Glutamatergic neuron (in vitro differentiated cells): ENCODE measurements around the gene ANO6. TPM values are rescaled to one million over a fixed set of nuclear protein-coding genes. Genes with fewer than 3 reads are reported as not detected.

Experiments used
- DNase-seq: peaks from one replicate; pipeline ENCODE4 v3.0.0; 2022
- H3K27ac Mint-ChIP-seq: one replicate; pipeline ENCODE4 v1.8.0; 2020; ENCODE audit warnings: mild to moderate bottlenecking, mixed read lengths, inconsistent platforms; ENCODE audit not compliant: unreplicated experiment
- H3K27me3 Mint-ChIP-seq: one replicate; pipeline ENCODE4 v1.8.0; 2020; ENCODE audit warnings: mild to moderate bottlenecking, moderate library complexity, mixed read lengths, inconsistent platforms; ENCODE audit not compliant: unreplicated experiment
- H3K36me3 Mint-ChIP-seq: one replicate; pipeline ENCODE4 v1.8.0; 2020; ENCODE audit warnings: mild to moderate bottlenecking, mixed read lengths, inconsistent platforms; ENCODE audit not compliant: unreplicated experiment
- H3K4me1 Mint-ChIP-seq: one replicate; pipeline ENCODE4 v1.8.0; 2020; ENCODE audit warnings: mild to moderate bottlenecking, low read depth, mixed read lengths, inconsistent platforms; ENCODE audit not compliant: unreplicated experiment
- H3K4me3 Mint-ChIP-seq: one replicate; pipeline ENCODE4 v1.8.0; 2020; ENCODE audit warnings: mild to moderate bottlenecking, mixed read lengths, inconsistent platforms; ENCODE audit not compliant: unreplicated experiment
- H3K9me3 Mint-ChIP-seq: one replicate; pipeline ENCODE4 v1.8.0; 2020; ENCODE audit warnings: mild to moderate bottlenecking, moderate library complexity, mixed read lengths, inconsistent platforms; ENCODE audit not compliant: unreplicated experiment
- total RNA-seq: library from RNA; stranded (reverse); fragmentation: NEBNext Ultra II Directional; extraction: Animal tissue kit (Norgen Biotek cat#: 25700); gene quantifications from one replicate; pipeline ENCODE4 v1.2.1, GENCODE V29; 2021; ENCODE audit not compliant: unreplicated experiment
- TF ChIP-seq, protein P1 (sequence below): fragments of 200-600 bp; sonication (generic); IDR thresholded peaks from one replicate; pipeline ENCODE4 v1.5.0; 2021; ENCODE audit not compliant: partially characterized antibody, unreplicated experiment

The ANO6 gene
- total RNA-seq, 1 donor from 2014 or later = 35.9 TPM

GRCh38 chr12:45189766-45190403, 26.0 kb upstream of the ANO6 start:
- Mint-ChIP-seq H3K27ac (no peak overlapping the region), H3K36me3 (no peaks in the 10 kb centered on the region), H3K27me3 (no peaks in the 10 kb centered on the region), H3K4me1 (no peaks in the 10 kb centered on the region), H3K9me3 (peaks cover 1% of the 10 kb centered on the region), H3K4me3 (no peak overlapping the region)
- TF ChIP-seq, protein P1, sequence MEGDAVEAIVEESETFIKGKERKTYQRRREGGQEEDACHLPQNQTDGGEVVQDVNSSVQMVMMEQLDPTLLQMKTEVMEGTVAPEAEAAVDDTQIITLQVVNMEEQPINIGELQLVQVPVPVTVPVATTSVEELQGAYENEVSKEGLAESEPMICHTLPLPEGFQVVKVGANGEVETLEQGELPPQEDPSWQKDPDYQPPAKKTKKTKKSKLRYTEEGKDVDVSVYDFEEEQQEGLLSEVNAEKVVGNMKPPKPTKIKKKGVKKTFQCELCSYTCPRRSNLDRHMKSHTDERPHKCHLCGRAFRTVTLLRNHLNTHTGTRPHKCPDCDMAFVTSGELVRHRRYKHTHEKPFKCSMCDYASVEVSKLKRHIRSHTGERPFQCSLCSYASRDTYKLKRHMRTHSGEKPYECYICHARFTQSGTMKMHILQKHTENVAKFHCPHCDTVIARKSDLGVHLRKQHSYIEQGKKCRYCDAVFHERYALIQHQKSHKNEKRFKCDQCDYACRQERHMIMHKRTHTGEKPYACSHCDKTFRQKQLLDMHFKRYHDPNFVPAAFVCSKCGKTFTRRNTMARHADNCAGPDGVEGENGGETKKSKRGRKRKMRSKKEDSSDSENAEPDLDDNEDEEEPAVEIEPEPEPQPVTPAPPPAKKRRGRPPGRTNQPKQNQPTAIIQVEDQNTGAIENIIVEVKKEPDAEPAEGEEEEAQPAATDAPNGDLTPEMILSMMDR = no peak
- no peak for DNase-seq

- no peak overlapping the region for H3K4me3 Mint-ChIP-seq
- TF ChIP-seq, protein P1 = no peak
- H3K4me1 Mint-ChIP-seq = no peaks in the 10 kb centered on the region
- peaks cover 1% of the 10 kb centered on the region for H3K9me3 Mint-ChIP-seq
- DNase-seq = no peak
- no peak overlapping the region for H3K27ac Mint-ChIP-seq
- H3K27me3 Mint-ChIP-seq = no peaks in the 10 kb centered on the region
- no peaks in the 10 kb centered on the region for H3K36me3 Mint-ChIP-seq
These were observed 24.7 kb upstream of the ANO6 start for GRCh38 chr12:45191239-45191638.

GRCh38 chr12:45192707-45193106, 23.2 kb upstream of the ANO6 start:
- H3K4me1 Mint-ChIP-seq = no peaks in the 10 kb centered on the region
- no peak overlapping the region for H3K27ac Mint-ChIP-seq
- TF ChIP-seq, protein P1 = no peak
- H3K27me3 Mint-ChIP-seq = no peaks in the 10 kb centered on the region
- no peaks in the 10 kb centered on the region for H3K36me3 Mint-ChIP-seq
- H3K4me3 Mint-ChIP-seq = no peak overlapping the region
- no peaks in the 10 kb centered on the region for H3K9me3 Mint-ChIP-seq
- DNase-seq = no peak

DNA sequence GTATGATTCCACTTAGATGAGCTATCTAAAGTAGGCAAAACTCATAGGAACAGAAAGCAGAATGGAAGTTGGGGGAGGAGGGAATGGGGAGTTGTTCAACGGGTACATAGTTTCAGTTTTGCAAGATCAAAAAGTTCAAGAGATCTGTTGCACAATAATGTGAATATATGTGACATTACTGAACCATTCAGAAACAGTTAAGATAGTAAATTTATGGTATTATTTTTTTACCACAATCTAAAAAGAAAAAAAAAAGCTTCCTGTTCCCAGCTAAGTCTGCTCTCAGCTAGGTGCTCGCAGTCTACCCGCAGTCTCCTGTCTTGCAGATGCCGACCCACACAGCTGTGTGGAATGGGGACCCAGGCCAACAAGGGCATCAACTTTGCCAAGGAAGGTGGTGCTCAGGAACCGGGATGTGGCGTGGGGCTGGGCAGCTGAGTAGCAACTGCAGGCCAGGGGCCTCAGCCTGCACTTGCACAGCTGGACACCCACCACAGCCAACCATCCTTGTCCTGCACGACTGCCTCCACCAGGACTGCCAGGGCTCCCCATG, 15.3 kb upstream of the ANO6 start:
- H3K36me3 Mint-ChIP-seq = no peaks in the 10 kb centered on the region
- peaks cover 2% of the 10 kb centered on the region for H3K27me3 Mint-ChIP-seq
- no peaks in the 10 kb centered on the region for H3K9me3 Mint-ChIP-seq
- H3K4me1 Mint-ChIP-seq = no peaks in the 10 kb centered on the region
- H3K4me3 Mint-ChIP-seq = no peak overlapping the region
- H3K27ac Mint-ChIP-seq = no peak overlapping the region
- TF ChIP-seq, protein P1 = no peak
- DNase-seq = no peak

GRCh38 chr12:45203767-45204166, 12.1 kb upstream of the ANO6 start:
- no peak overlapping the region for H3K4me3 Mint-ChIP-seq
- peaks cover 2% of the 10 kb centered on the region for H3K27me3 Mint-ChIP-seq
- TF ChIP-seq, protein P1 = no peak
- DNase-seq = no peak
- no peaks in the 10 kb centered on the region for H3K9me3 Mint-ChIP-seq
- no peaks in the 10 kb centered on the region for H3K4me1 Mint-ChIP-seq
- H3K36me3 Mint-ChIP-seq = no peaks in the 10 kb centered on the region
- H3K27ac Mint-ChIP-seq = no peak overlapping the region
